GM19025 (cell line): ENCODE data around the gene CLSTN3.

Source experiments
- ATAC-seq: cut with Tn5 transposase; IDR thresholded peaks from one replicate; pipeline ENCODE4 v1.9.1; 2021; ENCODE audit warnings: mild to moderate bottlenecking, low read depth, moderate library complexity; ENCODE audit not compliant: unreplicated experiment

The CLSTN3 gene

DNA sequence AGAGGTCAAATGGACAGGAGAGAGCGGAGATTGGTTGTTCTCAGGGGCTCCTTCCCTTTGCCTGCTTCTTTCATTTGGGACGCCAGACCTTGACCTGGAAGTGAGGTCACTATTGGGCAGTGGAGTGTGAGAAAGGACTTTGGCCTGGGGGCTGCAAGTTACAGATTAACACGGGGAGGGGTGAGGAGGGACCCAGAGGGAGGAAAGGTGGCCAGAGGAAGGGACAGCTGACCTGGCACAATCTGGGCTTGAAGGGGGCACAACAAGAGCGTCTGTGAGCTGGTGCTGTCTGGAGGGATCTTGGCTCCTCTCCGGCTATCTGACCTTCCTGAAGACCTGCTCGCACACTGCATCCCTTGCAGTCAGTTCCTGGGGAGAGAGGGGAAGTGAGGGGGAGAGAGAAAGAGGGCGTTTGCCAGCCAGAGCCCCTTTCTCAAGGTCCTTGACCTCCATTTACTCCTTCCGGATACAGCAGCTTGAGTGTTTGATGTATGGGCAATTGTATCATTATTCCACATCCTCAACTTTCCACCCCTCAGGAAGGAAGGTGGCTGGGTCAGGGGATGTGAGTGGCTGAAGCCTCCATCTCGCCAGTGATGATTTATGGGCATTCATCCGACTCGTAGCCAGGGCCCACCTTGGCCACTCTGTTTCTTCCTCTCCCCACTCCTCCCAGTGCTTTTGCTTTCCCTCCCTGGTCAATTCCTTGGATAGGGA is 6.2 kb upstream of the CLSTN3 start:
- ATAC-seq, result no peak

DNA sequence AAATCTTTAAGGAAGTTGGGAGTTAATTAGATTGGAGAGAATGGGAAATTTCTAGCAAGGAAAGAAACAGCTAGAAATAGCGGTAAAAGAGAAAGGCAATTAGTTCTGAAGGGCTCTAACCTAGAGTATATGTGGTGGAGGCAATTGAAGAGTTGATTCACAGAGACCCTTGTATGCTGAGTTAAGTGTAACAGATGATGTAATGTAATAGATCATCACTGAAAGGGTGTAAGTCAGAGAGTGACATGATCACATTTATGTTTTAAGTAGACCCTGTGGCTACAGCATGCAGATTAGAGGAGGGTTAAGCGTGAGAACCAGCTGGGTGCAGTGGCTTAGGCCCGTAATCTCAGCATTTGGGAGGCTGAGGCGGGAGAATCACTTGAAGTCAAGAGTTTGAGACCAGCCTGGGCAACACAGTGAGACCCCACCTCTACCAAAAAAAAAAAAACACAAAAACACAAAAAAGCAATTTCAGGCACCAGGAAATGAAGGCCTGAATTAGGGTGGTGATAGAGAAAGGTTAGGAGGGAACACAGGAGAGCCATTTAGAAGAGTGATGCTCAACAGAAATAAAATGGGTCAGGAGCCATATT is 4.4 kb upstream of the CLSTN3 start:
- no peak for ATAC-seq

DNA sequence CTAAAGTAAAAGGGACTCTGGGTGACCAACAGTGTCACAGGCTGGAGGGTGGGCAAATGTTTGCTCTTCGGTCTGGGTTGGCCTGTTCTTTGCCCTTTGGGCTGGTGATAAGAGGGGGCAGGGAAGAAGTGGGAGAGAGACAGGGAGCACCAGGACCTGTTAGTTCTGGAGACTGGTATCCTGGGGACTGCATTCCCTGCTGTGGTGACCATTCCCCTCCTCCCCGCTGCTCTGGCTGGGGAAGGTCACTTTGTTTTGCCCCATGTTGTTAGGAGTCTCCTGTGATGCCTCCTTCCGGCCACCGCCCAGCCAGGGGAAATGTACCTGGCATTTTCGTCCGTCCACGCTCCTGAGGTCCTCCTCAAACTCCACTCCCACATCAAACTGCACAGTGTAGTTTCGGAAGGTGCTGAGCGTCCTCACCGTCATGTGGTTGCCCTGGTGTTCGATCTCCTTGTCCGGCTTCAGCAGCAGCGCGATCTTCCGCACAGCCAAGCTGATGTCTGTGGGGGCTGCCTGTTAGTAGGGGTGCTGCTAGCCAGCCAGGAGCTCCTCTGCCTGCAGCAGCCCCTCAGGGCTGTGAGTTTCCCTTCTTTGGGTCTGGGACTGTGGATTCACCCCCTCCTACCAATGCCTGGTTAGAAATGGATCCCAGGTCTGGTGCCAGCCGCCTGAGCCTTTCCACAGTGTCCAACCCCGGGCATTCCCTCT is 2.1 kb upstream of the CLSTN3 start:
- ATAC-seq, result no peak

DNA sequence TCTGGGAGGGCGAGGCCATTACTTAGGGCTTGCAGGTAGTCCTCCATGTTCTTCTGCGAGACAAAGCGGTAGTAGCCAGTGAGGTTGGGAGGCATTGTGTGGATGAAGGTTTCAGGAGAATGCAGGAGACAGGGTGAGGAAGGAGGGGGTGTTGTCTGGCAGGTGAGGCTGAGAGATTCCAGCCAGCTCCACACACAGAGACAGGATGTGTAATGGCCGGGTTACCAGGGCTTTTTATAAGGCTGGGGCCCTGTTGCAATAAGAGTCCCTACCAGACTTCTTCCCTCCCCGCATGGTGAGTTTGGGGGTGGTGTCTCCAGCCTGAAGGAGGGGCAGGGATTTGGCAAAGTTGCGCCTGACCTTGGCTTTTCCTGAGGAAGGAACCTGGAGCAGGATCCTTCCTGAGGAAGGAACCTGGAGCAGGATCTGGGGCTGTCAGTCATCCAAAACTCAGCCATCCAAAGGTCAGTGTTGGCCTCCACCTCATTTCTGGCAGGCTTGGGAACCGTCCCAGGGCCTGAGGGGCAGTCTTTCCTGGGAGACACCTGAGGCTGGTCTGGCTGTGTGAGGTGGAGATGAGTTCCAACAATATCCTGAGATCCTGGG is 1.4 kb upstream of the CLSTN3 start, which contains the start of gene RBP5:
RBP5 (minus strand) TSS at position 209 of the 606 bp plus-strand sequence; CDS start at position 95, 114 bp downstream.
- ATAC-seq, result no peak

DNA sequence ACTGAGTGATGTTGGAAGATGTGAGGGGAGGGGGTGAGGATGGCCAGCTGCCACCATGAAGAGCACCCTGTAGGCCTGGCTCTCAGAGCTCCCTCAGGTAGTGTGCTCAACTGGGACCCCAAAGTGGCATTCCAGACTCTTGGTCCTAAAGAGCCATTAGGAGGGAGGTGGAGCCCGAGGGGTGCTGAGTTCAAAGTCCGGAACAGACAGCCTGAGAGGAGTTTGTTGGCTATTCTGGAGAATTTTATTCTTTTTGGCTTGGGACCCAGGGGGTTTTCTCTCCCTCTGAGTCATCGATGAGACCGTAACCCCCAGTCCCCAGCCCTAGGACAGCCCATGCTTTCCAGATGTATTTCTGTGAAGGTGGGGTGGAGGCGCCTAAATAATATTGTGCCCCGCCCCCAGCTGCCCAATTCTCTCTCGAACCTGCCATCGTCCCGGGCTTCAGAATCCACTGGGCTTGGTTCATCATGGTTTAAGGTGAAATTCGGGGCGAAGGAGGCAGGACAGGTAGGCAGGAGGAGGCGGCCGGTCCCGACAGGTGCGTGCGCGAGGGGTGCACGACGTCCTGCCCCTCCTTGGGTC is 792 bp upstream of the CLSTN3 start:
- ATAC-seq, result no peak

DNA sequence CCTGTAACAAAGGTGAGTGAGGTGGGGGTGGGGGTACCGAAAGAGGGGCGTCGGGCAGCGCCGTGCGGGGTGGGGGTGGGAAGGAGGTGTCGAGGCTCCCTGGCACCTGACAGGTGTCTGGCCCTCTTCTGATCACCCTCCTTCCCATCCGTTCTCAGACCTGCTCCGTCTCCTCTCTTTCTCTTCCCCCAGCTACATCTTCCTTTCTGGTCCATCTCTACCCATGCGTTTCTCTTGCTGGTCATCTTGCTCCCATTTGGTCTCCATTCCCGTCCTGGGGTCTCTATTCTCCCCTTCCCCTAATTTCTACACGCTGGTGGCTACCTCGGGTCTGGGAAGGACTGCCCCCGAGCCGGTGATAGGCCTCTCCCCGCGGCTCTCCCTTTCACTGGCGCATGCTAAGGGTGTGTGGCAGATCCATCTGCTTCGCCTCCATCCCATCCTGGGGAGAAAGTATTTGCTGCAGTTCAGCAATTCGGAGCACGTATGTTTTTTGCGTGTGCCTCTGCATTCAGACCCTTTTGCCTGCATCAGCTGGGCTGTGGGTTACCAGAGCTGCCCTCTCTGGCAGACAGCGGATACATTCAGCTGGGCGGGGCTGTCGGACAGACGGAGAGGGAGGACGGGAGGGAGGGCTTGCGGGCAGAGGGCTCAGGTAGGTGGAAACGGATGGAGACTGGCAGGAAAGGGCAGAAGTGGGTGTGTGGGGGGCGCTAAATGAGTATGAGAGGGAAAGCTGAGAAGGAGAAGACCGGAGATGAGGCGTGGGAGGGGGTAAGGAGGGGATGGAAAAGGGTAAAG is 730 bp downstream of the CLSTN3 start:
- ATAC-seq, result no peak

DNA sequence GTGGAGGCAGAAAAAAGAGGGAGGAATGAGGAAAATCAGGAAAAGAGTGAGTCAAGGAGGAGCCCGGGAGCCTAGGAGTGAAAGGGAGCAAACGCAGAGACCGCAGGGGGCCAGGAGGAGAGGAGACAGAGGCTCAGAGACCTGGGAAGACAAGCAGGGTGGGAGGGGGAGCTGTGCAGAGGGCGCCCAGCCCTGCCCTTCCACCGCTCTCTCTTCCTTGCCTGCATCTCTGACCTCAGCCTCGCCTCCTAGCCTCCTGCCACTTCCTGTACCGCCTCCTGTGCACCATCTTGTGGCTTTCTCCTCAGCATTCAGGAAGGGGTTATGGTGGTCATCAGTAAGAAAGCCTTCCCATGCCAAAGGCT is 1.3 kb downstream of the CLSTN3 start:
- no peak for ATAC-seq

DNA sequence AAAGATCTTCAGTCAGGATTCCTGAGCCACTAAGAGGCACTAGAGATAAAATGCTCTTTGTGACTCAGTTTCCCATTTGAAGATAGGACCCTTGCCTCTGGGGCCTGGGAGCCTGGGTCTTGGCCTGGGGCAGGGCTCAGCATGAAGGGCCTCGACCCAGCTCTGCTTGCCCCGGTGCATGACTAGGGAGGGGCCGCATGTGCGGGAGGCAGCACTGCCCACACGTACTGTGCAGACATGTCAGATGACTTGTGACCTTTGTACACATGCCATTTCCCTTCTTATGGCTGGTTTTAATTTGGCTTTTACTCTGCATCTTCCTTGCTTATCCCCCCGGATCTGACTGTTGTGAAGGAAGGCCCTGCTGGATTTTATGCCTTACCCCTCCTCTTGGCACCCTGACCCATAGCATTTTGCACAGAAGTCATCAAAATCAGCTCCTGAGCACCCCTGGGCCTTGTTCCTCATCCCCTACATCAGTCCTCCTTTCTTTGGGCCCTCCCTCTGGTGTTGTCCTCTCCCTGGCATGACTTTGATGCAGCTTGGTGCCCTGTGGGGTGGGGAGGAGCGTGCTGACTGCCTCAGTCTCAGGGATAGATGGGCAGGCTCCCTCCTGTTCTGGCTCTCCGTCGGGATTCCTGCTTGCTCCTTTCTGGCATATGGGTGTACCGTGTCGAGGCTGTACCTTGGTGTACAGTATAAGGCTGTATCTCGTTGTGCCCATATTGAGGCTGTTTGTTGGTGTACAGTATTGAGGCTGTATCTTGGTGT is 4.4 kb downstream of the CLSTN3 start:
- no peak for ATAC-seq

DNA sequence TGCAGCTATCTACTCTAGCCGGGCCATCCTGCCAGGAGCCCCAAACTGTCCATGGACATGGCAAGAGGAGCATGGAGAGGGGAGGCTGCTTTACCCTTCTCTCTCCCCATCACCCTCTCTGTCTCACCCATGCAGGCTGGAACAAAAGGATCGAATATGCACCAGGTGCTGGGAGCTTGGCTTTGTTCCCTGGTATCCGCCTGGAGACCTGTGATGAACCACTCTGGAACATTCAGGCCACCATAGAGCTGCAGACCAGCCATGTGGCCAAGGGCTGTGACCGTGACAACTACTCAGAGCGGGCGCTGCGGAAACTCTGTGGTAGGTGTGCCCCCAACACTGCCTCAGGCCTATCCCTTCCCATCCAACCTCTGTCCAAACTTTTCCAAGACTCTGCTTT is 5.9 kb downstream of the CLSTN3 start:
- ATAC-seq, result no peak

DNA sequence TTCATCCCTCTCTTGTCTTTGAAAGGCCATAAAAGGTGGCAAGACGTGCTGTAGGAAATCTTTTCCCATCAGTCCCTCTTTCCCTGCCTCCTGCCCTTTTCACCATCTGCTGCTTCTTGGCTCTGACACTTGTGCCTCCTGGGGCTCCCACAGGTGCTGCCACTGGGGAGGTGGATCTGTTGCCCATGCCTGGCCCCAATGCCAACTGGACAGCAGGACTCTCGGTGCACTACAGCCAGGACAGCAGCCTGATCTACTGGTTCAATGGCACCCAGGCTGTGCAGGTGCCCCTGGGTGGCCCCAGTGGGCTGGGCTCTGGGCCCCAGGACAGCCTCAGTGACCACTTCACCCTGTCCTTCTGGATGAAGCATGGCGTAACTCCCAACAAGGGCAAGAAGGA is 6.5 kb downstream of the CLSTN3 start:
- ATAC-seq, result no peak

DNA sequence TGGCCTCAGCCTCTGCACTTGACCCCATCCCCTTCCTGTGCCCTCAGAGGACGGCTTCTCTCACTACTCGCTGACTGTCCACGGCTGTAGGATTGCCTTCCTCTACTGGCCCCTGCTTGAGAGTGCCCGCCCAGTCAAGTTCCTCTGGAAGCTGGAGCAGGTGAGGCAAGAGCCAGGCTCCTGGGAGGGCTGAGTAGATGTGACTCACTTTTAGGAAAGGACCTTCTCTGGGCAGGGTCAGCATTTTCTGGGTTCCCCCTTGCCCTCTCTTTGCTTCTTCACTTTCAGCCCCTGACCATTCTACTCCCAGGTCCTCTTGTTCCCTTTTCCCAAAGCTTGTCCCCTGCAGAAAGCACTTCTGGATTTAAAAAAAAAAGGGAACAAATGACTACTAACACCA is 7.7 kb downstream of the CLSTN3 start:
- no peak for ATAC-seq

DNA sequence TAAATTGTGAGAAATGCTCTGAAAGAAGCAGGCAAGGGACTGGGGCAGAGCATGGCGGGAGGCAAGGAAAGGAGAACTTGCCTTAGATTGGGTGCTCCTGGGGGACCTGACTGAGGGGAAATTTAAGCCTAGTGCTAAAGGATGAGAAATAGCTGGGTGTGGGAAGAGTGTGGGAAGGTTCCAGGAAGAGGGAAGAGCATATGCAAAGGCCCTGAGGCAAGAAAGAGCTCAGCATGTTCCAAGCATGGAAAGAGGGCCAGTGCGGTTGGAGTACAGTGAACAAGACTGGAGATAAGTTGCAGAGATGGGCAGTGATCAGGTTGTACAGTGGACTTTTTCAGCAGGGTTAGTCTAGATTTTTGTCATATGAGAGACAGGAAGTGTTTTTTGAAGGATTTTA is 9.0 kb downstream of the CLSTN3 start:
- ATAC-seq, result no peak

DNA sequence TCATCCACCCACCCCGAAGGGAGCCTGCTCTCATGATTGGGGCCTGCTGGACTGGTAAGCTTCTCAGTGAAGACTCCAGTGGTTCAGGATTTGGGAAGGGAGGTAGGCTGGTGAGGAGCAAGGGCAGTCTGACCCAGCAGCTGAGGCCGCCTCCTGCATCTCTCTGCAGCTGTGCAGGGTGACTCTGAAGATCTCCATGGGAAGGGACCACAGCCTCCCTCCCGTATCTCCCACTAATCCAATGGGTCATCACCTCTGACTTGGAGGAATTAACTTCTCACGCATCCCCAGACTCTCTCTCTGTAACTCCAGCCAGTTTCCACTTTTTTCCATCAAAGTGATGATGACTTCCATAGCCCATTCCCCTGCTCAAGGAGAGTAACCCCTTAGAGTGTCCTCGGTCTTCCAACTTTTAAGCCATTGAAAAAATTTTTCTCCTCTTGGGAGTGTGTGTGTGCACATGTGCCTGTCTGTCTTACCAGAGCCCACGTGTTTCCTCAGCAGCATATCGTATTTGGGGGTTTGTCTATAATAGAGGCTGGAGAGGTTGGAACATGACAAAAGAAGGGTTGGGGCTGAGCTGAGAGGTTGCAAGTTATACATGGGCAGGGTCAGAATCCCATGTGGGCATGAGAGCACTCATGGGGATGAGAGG is 11.3 kb downstream of the CLSTN3 start:
- no peak for ATAC-seq

DNA sequence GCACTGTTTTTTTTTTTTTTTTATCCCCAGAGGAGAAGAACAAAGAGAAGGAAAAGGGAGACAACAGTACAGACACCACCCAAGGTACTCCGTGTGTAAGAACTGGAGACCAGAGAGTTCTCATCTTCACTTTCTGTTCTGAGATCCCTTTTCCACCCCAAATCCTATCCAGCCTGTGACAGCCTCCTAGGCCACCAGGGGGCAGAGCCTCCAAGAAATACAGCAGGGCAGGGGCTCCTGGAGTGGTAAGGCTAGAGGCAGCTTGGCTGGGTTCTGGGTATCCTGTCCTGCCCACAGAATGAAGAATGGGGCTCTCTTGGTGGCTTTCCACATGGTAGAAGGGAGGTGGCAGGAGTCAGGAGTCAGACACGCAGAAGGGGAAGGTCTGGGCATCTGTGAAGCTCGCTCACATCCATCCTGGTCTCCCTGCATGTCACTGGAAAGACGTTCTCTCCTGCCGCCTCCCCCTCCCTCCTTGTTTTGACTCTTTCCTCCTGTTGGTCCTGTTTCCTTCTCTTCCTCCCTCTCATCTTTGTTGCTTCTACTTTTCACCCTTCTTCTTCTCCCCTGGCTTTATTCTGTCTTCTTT is 12.0 kb downstream of the CLSTN3 start:
- ATAC-seq, result no peak

DNA sequence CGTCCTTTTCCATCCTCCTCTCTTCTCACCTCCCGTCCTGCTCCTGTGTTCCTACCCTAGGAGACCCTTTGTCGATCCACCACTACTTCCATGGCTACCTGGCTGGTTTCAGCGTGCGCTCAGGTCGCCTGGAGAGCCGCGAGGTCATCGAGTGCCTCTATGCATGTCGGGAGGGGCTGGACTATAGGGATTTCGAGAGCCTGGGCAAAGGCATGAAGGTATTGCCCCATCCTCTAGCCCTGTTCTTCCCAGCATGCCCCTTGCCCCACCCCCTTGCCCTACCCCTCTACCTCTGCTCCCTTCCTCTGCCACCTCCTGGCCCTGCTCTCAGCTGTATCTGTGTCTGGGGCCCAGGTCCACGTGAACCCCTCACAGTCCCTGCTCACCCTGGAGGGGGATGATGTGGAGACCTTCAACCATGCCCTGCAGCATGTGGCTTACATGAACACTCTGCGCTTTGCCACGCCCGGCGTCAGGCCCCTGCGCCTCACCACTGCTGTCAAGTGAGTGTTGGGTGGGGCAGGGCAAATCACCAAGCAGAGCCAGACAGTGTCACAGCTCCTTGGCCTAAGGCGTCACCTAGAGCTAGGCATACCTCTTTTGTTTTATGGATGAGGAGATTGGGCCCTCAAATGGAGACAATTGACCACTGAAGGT is 12.8 kb downstream of the CLSTN3 start:
- no peak for ATAC-seq

DNA sequence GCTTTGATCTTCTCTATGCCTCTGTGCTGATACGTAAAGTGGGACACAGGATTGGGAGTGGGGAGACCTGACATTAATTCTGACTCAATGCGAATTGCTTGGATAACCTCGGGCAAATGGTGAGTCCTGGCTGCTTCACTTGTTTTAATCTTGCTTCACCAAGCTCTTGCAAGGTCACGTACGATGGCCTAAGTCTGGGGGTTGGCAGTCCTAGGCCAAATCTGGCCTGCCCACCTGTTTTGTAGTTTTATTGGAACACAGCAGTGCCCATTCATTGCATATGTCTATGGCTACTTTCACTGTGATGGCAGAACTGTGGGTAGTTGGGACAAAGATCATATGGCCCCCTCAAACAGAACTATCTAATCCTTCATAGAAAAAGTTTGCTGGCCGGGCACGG is 13.4 kb downstream of the CLSTN3 start:
- ATAC-seq, result no peak

DNA sequence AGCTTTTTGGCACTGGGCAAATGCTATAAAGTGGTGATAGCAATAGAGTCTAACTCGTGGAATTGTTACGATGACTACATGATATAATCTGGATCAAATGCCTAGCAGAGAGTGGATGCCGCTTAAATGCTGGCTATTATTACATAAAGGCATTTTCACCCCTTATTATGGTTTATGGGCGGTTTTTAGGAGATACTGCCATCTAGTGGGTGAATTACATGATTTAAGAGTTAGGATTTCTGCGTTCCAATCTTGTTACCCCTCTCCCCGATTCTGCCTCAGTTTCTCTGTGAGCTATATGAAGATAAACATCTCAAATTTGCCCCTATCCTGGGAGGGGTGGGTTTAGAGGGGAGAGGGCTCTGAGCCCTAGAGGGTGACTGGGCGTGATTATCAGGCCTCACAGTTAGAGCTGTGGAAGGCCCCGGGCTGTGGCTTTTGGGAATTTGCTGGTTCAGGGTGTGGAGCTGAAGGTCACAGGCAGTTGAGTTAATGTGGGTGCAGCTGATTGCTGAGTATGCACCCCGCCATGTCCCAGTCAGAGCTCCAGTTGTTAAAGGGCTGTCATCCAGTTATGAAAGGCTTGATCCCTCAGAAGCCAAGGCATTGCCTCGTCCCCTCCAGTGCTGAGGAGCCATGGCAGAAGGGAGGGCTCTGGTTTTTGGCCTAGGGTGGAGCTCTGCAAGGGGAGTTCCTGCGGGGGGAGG is 14.4 kb downstream of the CLSTN3 start:
- ATAC-seq, result no peak

DNA sequence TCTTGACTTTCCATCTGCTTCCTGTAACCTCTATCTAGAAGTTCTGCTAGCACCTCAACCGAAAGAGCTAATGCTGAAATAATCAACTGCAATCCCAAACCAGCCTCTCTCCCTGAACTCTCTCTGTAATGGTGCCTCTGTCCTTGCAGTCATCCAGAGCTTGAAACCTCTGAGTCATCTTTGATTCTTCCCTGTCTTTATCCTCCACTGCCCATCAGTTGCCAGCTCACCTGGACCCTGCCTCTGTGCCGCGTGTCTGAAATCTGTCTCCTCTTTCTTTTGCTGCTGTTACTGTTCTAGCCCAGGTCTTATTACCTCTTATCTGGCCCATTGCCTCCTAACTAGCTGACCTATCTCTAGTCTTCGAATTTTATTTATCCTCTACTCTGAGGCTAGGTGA is 15.5 kb downstream of the CLSTN3 start:
- ATAC-seq, result no peak
